GM10248 (cell line): ENCODE data around the gene LMAN1.

Source experiments
- CTCF ChIA-PET: fragments of 300-600 bp; sonication (Branson Sonifier 250); formaldehyde crosslinking; extraction: SDS; loops from one replicate; lab custom pipeline; 2021; ENCODE audit warnings: antibody characterized with exemption; lab: Yijun Ruan, JAX
- POLR2A ChIA-PET: fragments of 350-650 bp; sonication (Branson Sonifier 250); formaldehyde crosslinking; extraction: SDS; loops from one replicate; lab custom pipeline; 2020; ENCODE audit warnings: antibody characterized with exemption; lab: Yijun Ruan, JAX
- DNase-seq: peaks from one replicate; pipeline ENCODE4 v3.0.0; 2012; ENCODE audit errors: extremely low spot score
- TF ChIP-seq, protein P1 (sequence below): IDR thresholded peaks from 2 replicates; pipeline ENCODE4 v1.5.1; 2012; ENCODE audit warnings: mild to moderate bottlenecking, low read depth; ENCODE audit errors: extremely low read depth, missing control alignments, control extremely low read depth

Gene LMAN1

DNA sequence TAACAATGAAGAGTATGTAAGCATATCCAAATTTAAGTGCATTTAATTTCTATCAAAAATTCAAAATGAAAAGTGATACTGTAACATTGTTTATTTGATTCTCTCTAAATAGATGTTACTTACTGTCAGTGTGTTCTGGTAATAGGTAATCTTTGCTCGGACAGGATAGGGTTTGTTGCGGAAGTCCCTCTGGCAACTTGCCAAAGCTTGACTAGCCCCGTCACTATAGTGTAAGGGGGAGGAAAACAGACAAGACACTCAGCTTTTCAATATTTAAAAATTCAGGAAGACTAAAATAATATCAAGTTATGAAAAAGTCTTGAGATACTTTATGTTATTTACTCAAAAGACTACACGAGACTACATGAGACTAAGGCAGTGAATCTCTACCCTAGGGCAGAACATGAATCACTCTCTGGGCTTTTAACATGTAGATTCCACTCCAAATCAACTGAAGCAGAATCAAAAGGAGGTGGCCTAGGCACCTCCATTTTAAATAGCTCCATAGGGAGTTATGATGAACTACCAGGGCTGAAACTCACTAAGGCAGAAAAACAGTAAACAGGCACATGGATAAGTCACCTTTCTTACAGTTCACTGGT is 5.9 kb downstream of the LMAN1 start:
- DNase-seq: no peak
- ChIA-PET CTCF (interaction anchor here (0.6 to 2.9 kb wide), 5 partner anchors 10 to 50 kb away, joined by 3 to 12 read pairs (median 5); no protein-coding TSS in a partner anchor), POLR2A (no interaction called here)
- TF ChIP-seq, protein P1, sequence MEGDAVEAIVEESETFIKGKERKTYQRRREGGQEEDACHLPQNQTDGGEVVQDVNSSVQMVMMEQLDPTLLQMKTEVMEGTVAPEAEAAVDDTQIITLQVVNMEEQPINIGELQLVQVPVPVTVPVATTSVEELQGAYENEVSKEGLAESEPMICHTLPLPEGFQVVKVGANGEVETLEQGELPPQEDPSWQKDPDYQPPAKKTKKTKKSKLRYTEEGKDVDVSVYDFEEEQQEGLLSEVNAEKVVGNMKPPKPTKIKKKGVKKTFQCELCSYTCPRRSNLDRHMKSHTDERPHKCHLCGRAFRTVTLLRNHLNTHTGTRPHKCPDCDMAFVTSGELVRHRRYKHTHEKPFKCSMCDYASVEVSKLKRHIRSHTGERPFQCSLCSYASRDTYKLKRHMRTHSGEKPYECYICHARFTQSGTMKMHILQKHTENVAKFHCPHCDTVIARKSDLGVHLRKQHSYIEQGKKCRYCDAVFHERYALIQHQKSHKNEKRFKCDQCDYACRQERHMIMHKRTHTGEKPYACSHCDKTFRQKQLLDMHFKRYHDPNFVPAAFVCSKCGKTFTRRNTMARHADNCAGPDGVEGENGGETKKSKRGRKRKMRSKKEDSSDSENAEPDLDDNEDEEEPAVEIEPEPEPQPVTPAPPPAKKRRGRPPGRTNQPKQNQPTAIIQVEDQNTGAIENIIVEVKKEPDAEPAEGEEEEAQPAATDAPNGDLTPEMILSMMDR: no peak

DNA sequence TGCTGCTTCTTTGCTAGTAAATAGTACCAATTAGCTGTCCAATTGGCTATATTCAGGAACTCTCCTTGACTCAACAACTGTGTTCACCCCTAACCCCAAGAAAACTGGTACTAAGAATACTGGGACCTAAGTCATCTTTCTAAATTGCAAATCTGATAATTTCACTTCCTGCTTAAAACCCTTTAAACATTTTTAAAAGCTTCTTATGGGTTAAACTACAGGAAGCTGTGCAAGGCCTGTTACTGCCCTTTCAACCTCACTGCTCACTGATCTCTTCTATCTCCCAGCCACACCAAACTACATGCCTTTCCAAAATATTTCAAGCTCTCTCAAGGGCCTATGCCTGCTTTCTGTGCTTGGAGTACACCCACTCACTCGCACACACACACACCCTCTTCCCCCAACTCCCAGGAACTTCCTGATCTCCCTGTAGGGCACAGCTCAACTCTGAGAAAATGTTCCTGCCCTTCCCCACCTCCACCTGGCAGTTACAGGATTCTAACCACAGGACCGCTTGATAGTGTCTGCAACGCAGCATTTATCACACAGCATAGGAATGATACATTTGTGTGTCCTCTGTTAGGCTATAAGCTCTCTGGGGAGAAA is 6.7 kb downstream of the LMAN1 start:
- POLR2A ChIA-PET: no interaction called here
- no peak for DNase-seq
- CTCF ChIA-PET: interaction anchor here (0.8 to 2.9 kb wide), 8 partner anchors 9 to 50 kb away, joined by 3 to 12 read pairs (median 5); no protein-coding TSS in a partner anchor
- TF ChIP-seq, protein P1: no peak

DNA sequence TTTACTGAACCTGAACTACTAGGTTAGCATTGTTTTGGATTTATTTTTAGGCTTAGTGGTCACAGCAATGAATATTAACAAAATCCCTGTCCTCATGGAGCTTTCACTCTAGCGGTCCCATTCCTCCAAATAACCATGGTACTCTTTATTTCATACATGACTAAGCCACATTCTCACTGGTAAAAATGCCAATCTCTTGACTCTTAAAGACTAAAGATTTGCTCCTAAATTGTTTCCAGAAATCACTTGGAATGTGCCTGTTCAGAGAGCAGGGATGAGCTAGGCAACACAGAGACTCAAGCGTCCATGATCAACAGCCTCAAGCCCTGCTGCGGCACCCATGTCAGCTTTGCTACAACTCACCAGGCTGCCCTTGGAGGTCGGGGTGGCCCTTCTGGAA is 13.5 kb downstream of the LMAN1 start:
- ChIA-PET POLR2A (no interaction called here), CTCF (interaction anchor here (0.8 to 1.3 kb wide), 2 partner anchors 9 to 11 kb away, joined by 3 read pairs; no protein-coding TSS in a partner anchor)
- TF ChIP-seq, protein P1: no peak
- DNase-seq: no peak

DNA sequence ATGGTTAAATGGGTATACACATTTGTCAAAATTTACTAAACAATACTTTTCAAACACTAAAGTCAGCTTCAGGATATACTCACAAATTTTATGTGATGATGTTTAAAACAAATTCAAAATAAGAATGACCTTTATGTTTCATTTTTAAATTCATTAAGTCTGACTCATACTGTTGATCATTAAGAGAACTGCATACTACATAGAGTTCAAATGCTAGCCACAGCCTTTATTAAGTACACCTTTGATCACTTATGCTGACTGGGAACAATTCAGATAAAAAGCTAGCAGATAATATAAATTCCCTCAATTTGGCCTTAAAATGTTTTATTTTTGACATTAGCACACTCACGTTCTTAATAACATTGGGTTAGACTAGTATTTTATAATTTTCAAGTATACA is 14.1 kb downstream of the LMAN1 start:
- DNase-seq: no peak
- CTCF ChIA-PET: interaction anchor here (0.8 to 1.3 kb wide), 2 partner anchors 10 kb away, joined by 3 read pairs; no protein-coding TSS in a partner anchor
- TF ChIP-seq, protein P1: no peak
- POLR2A ChIA-PET: no interaction called here

DNA sequence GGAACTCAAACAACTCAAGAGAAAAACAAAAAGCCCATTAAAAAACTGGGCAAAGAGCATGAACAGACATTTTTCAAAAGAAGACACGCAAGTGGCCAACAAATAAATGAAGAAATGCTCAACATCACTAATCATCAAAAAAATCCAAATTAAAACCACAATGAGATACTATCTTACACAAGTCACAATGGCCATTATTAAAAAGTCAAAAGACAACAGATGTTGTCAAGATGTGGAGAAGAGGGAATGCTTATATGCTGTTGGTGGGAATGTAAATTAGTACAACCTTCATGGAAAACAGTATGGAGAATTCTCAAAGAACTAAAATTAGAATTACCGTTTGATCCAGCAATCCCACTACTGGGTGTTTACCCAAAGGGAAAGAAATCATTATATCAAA is 15.1 kb downstream of the LMAN1 start:
- CTCF ChIA-PET: interaction anchor here (1.3 to 1.5 kb wide), 2 partner anchors 9 to 12 kb away, joined by 4 to 5 read pairs; no protein-coding TSS in a partner anchor
- TF ChIP-seq, protein P1: no peak
- POLR2A ChIA-PET: interaction anchor here (0.6 kb wide), 1 partner anchor 950 kb away, joined by 3 read pairs; no protein-coding TSS in a partner anchor
- no peak for DNase-seq

DNA sequence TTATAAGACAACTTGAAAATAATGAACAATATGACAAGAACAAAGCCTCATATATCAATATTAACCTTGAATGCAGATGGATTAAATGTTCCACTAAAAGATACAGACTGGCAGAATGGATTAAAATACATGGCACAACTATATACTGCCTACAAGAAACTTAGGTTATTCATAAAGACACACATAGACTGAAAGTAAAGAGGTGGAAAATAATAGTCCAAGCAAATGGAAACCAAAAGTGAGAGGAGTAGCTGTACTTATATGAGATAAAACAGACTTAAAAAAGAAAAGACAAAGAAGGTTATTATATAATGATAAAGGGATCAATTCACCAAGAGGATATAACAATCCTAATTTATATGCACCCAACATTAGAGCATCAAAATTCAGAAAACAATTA is 18.2 kb downstream of the LMAN1 start:
- TF ChIP-seq, protein P1: no peak
- DNase-seq: no peak
- ChIA-PET CTCF (no interaction called here), POLR2A (no interaction called here)
